Activated CD4-positive, alpha-beta T cell treated with anti-CD3 and anti-CD28 coated beads for 4 hours (primary cell): ENCODE measurements around the gene COX19.

Source experiments
- DNase-seq, 2 donors: peaks; one replicate each; pipeline ENCODE4 v3.0.0-alpha.2; 2020

Gene COX19

DNA sequence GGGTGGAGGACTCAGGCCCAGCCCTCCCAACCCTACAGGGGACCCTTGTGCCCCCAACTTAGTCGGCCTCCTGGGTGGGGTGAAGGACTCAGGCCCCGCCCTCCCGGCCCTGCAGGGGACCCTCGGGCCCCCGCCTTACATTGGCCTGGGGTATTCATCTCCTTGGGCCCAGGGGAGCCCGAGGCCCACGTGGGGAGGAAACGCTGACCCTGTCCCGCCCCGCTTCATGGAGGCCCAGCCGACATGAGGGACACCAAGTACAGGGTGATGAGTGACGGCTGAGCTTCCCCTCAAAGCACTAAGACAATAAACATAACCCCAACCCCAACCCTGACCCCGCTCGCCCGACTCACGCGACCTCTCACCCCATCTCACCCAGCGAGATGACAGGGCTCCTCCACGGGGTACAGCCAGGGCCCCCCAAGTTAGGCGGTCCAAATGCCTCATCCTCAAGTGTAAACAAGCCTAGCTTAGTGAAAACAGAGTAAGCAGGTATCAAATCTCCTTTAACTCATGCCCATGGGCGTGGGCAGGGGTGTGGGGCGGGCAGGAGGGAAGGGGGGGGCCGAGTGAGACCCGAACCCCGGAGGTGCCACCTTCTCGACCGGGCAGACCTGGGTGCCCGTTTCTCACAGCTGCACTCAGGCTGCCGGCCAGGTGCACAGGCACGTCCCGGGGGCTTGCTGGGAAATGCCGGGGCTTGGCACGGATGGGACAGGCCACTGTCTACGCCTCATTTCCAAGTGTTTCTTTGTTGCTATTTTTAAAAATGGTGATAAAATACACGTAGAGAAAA, 15.8 kb upstream of the COX19 start:
- DNase-seq = no peak

DNA sequence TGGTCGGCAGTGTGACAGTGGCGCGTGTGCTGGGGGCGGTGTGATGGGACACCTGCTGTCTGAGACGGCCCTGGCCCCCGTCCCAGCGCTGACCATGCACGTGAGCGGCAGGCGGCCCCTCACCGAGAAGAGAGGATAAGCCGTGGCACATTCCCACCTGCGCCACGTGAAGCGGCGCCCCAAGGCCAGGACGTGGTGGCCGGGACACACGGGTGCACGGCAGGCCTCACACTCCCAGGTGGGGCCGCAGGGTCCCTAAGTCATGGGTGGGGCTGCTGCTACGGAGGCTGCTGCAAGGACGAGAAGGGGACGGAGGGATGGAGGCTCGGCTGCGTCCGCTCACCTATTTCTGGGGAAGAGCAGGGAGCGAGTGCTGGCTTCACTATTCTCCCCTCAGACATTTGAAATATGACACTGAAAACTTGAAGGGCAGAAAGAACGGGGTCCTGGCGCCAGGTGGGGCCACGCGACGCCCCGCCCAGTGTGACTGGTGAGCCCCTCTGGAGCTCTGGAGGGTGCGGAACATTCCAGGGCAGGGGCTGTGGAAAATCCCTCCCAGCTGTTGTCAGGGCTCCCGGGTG, 15.1 kb upstream of the COX19 start:
- DNase-seq = no peak

DNA sequence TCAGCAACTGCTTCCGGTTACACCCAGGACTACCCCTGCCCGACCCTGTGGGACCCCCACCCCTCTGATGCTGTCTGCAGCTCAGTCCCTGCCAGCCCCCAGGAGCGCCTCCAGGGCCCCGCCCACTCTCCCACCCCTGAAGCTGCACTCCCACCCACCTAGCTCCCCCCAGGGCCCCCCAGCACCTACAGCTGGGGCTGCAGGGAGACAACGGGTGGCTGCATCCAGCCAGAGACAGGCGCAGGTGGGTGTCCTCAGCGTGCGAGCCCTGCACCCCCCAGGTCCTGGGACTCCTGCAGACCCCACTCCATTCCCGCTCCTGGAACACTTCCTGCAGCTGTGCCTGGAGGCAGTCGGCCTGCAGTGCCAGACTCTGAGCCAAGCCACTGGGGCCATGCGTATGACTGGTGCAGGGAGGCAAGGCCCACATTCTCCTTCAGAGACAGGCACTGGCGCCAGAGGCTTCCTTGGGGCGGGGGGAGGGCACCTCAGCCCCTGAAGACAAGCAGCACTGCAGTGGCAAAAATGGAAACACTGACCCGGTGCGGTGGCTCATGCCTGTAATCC, 13.7 kb upstream of the COX19 start:
- no peak for DNase-seq

DNA sequence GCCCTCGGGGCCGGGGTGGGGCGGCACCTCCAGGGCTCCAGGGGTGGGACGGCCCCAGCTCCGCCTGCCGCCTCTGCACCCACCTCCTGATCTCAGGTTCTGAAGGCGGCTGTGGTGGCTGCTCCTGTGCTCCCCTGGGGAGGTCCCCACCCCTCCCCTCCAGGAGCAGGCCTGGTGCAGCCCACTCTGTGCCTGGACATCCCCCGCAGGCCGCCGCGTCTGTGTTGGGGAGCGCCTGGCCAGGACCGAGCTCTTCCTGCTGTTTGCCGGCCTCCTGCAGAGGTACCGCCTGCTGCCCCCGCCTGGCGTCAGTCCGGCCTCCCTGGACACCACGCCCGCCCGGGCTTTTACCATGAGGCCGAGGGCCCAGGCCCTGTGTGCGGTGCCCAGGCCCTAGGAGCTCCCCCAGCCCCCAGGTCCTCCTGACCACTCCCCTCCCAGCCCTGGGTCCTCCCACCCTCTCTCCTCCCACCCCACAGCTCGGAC, 13.1 kb upstream of the COX19 start:
- DNase-seq = no peak

DNA sequence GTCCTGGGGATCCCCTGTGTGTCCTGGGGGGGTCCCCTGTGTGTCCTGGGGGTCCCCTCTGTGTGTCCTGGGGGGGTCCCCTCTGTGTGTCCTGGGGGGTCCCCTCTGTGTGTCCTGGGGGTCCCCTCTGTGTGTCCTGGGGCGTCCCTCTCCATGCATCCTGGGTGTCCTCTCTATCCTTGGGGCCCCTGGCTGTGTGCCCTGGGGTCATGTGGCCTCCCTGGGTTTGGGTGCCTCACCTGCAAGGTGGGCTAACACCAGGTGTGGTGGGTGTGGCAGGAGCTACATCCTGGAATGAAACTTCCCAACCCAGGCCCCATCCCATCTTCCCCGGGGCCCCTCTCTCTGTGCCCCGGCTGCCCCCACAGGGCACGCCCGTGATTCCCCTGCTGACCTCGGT, 12.6 kb upstream of the COX19 start:
- no peak for DNase-seq

DNA sequence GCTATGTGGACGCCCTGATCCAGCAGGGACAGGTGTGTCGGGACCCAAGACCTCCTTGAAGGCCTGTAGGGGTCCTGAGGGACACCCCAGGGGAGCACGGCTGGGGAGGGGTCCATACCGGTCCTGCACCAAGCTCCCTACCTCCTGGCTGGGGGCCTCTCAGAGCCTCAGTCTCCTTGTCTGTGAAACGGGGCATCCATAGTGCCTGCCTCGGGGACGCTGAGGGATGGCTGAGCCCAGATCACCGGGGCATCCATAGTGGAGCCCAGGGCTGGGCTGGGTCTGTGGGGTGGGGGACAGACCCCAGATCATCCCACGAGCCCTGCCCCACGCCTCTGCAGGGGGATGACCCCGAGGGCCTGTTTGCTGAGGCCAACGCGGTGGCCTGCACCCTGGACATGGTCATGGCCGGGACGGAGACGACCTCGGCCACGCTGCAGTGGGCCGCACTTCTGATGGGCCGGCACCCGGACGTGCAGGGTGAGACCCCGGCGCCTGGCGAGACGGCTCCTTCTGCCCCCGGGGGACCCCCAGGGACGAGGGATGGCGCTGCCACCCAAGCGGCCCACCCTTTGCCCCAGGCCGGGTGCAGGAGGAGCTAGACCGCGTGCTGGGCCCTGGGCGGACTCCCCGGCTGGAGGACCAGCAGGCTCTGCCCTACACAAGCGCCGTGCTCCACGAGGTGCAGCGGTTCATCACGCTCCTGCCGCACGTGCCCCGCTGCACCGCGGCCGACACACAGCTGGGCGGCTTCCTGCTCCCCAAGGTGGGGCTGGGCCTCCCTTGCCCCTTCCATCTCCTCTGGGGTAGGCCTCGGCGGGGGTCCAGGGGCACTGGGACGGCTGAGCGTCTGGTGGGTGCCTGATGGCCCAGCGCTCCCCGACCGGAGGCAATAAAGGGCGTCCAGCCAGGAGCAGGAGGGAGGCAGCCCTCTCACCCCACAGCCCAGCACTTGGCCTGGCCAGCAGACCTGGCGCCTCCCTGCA, 11.7 kb upstream of the COX19 start:
- no peak for DNase-seq

DNA sequence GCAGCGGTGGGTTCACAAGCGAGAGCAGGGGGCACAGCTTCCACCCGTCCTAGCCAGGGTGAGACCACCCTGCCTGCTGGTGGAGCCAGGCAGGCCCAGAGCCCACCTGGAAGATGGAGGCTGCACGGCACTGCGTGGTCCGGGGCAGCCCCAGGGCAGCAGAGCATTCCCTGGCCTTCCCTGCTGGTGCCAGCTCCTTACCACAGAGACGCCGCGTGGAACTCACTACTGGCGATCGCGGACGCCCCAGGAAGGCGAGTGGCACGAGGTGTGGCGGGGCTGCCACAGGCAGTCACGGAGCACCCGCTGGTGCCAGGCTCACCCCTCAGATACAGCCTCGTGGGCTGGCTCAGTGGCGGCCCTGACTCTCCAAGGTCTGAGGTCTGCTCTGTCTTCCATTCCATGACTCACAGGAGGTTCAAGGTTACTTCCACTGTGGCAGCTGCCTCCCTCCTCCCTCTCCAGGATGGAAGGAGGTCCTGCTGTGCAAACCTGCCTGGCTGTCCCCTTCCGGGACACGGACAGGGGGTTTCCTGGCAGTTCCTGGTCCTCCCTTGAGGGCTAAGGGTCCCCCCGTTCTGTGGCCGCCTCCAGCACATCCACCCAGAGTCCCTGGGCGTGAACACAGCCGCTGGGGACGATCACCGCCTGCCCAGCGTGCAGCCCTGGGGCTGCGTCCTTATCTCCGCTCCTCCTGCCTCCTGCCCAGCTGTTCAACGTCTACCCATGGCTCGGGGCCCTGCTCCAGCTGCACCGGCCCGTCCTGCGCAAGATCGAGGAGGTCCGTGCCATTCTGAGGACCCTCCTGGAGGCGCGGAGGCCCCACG, 10.8 kb upstream of the COX19 start:
- no peak for DNase-seq

DNA sequence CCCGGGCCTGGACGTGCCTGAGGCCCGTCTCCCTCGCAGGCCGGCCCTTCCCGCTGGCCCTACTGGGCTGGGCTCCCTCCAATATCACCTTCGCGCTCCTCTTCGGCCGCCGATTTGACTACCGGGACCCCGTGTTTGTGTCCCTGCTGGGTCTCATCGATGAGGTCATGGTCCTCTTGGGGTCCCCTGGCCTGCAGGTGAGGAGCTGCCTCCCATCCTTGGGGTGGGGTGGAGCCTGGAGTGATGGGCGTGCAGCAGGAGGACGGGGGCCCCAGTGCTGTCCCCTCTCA, 9.7 kb upstream of the COX19 start:
- DNase-seq = no peak

DNA sequence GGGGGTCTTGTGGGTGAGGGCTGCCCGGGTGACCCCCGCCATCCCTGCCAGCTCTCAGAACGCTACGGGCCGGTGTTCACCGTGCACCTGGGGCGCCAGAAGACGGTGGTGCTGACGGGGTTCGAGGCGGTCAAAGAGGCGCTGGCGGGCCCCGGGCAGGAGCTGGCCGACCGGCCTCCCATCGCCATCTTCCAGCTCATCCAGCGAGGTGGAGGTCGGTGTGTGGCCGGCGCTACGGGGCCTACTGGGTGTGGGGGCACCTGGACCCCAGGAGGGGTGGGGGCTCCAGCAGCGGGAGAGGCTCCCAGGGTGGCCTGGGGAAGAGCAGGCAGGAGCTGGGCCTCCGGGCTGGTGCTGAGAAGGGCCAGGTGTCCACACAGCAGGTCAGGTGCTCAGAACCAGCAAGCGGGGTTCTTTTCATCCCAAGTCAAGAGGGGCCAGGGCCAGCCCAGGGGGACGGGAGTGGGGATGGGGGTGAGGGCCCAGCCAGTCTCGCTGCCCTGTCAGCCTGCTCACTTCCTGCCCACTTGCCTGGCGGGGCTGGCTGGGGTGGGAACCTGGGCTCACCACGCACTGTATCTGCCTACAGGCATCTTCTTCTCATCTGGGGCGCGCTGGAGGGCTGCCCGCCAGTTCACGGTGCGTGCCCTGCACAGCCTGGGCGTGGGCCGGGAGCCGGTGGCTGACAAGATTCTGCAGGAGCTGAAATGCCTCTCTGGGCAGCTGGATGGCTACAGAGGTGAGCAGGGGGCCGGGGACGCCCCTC, 9.2 kb upstream of the COX19 start:
- DNase-seq = no peak

DNA sequence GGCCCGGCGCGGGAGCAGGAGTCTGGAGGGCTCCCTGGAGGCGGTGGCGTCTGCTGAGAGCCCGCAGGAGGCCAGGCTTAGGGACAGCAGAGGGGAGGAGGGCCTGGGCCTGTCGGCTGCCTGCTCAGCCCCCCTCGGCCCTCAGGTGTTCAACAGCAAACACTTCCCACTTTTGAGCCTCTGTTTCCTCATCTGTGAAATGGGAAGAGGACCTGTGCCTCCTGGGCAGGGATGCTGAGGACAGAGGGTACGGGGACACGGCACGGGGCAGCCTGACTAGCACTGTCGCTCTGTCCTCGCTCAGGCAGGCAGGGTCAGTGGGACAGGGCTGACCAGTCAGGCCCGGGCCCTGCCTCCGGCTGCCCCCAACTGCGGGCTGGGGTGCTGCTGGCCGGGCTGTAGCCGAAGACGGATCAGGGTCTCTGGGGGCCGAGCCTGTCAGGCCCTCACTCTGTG, 8.3 kb upstream of the COX19 start:
- no peak for DNase-seq

DNA sequence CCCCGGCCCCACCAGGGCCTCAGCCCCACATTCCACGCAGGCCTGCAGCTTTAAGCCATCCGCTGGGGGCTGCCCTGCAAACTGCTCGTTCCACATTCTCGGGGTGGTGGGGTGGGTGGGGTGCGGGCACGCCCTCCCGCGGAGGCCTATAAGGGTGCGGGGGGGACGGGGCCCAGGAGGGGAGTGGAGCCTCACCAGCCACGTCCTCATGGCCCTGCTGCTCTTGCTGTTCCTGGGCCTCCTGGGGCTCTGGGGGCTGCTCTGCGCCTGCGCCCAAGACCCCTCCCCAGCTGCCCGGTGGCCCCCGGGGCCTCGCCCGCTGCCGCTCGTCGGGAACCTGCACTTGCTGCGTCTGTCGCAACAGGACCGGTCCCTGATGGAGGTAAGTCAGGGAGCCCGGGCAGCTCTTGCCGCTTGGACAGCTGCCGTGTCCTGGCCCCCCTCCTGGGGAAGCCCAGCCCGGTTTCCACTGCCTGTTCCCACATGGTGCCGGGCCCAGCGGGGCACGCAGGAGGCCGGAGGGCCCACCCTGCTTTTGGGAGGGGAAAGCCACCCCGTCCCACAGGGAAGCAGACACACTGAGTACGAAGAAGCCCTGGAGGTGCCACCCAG, 7.8 kb upstream of the COX19 start, which contains the start of gene CYP2W1:
Gene CYP2W1 (plus strand): TSS at position 178 of the 612 bp plus-strand sequence. CDS start 31 bp downstream, at position 209.
- no peak for DNase-seq

DNA sequence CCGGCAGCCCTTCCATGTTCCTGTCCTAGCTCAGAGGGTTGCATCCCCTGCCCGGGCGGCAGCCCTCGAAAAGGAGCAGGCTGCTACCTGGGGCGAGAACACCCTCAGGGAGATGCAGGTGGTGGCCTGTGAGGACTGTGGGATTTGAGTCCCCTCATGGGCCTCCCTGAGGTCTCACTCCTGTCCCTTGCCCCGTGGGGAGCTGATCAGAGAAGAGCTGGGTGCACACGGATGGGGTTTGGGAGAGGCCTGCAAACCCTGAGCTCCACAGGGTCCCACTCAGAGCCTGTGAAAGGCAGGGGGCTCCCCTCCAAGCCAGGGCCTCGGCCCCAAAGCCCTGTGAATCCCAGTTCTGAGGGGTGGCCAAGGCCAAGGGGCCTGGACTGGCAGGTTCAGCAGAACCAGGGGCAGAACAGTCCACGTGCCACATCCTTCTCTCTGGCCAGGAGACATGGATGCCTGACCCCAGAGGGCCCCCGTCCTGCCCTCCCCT, 7.2 kb upstream of the COX19 start:
- no peak for DNase-seq

DNA sequence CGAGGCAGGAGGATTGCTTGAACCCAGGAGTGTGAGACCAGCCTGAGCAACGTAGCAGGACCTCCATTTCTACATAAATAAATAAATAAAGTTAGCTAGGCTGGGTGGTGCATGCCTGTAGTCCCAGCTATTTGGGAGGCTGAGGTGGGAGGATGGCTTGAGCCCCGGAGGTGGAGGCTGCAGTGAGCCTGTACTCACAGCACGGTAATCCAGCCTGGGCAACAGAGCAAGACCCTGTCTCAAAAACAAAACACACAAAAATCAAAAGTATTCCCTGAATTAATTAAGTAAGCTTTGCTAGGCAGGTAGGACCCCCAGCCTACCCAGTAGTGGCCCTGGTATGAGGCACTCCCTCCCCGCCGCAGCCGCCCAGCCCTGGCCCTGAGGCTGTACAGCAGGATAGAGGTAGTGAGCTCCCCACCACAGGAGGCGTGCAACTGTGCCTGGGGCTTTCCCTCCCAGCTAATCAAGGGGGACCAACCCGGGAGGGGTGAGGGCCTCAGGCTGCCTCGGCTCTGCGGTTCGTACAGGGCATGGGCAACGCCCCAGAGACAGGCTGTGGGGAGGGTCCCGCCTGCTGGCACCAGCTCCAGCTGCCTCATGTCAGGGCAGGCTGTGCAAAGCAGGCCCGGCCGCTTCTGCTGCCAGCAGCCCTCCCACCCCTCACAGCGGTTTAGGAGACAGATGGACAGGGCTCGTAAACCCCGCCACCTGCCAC, 6.6 kb upstream of the COX19 start:
- DNase-seq = no peak

DNA sequence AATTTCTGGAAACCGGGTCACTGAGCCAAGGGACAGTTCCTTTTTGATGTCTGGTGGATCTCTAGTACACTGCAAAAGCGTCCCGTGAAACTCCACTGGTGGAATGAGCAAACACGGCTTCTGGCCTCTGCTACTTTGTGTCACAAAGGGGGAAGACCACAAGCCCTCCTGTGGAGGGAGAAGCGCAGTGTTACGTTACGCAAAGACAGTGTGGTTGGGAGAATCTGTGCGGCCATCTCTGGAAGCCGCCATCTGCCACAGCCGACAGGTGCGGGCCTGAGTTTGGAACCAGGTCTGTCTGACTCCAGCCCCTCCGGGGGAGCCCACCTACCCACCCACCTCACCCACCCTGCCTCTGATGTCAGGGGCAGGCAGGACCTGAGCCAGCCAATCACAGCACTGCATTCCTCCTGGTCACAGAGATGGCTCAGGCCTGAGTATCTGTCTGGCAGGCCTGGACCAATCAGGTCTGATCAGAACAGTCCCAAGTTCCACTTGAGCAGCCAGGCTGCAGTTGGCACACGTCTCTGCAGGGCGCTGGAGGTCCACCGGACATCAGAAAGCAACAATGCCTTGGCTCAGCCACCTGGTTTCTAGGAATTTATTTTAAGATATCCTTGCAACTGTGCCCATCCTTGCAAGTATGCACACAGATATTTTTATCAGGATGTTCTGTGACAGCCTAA, 4.7 kb upstream of the COX19 start:
- DNase-seq = no peak

DNA sequence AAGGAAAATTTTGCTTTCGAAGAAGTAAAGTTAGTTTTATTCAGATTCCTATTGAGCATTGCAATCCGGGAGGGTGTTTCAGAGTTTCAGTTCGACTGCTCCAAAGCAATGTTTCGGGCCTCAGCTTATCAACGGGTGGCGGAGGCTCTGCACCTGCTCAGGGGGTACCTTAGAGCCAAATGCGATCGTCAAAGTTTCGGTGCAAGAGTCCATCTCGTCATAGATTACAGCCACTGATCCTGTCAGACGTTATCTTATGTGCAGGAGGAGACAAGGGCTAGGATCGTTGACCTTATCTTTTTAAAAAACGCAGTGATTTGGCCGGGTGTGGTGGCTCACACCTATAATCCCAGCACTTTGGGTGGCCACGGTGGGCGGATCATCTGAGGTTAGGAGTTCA, 3.8 kb upstream of the COX19 start:
- DNase-seq = no peak

DNA sequence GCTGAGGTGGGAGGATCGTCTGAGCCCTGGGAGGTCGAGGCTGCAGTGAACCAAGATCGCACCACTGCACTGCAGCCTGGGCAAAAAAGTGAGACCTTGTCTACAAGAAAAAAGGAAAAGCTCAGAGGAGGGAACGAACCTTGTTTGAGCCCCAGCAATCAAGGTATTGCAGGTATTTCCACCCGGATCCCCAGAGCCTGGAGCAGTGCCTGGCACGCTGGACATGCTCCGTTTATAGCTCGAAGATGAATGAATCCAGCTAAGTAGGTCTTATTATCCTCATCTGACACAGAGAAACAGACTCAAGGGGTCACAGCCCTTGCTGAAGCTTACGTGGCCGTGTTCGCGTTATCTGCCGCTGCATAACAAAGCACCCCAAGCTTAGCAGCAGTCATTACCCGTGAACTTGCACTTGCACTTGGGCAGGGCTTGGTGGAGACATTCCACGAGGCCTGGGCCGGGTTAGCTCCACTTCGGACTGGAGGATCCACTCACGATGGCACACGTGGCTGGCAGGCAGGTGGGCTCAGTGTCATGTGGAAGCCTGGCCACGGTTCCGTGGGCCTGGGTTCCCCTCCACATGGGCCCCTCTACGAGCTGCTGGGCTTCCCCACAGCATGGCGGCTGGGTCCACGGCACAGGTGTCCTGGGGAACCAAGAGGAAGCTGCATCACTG, 3.2 kb upstream of the COX19 start:
- no peak for DNase-seq

DNA sequence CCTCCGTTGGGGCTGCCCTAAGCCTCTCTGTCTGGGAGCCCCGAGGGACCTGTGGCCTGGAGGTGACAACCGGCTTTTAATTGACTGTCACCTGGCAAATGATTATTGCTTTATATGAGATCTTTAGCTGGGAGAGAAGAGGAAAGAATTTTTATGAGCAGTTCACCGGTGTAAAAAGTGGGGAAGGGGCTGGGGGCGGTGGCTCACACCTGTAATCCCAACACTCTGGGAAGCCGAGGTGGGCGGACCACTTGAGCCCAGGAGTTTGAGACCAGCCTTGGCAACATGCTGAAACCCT, 2.6 kb upstream of the COX19 start:
- no peak for DNase-seq

DNA sequence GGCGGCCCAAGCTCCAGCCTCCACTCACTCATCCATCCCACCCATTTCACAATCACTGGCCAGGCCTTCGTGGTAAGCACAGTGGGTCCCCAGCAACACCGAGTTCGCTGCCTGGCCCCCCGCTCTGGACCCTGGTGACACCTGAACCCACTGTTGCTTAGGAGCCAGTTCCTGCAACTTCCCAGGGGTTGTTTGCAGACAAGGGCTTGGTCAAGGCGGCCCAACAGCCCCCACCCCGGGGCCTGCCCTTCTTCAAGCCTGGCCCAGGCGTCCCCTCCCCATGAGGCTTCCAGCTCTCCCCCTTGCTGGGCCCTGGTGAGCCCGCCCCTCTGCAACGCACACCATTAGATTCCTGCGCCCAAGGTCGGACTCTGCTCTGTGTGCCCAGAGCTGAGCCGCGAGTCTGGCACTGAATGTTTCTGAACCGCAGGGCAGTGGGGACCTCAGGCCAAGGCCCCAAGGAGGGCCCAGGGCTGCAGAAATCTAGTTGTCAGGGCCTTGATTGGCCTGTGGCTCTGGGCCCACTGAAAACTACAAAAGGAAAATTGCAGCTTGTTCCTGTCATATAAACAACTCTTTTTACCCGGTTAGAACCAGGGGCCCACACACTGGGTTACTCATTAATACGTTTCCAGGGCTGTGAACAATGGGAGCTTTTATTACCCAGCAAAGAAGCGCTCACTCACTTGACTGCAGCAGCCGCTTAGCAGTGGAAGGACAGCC, 2.1 kb upstream of the COX19 start:
- no peak for DNase-seq
